Activated T-helper 1 cell treated with Interleukin-2 at 50 U/mL for 16 hours (primary cell): ENCODE data around the gene TBX18.

Experiments used
- DNase-seq: peaks from one replicate; pipeline ENCODE4 v3.0.0-alpha.2; 2020; ENCODE audit warnings: low read depth

TBX18 gene

DNA sequence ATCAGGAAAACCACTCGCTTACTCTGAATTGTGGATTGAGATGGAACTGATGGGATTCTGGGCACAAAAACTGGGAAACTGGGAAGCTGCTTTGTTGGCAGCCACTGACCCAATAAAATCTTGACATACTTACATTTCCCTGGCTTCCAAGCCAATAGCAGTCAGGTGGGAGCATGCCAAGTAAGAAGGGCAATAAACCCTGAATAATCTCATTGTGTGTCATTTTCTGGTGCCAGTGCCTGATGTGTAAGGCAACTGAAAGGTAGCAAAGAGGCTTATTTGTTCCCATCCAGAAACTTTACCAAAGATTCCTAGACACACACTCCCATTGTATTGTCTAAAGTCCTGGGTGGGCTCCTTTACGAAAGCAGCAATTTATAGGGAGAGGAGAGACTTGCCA lies 93.2 kb downstream of the TBX18 start:
- no peak for DNase-seq

DNA sequence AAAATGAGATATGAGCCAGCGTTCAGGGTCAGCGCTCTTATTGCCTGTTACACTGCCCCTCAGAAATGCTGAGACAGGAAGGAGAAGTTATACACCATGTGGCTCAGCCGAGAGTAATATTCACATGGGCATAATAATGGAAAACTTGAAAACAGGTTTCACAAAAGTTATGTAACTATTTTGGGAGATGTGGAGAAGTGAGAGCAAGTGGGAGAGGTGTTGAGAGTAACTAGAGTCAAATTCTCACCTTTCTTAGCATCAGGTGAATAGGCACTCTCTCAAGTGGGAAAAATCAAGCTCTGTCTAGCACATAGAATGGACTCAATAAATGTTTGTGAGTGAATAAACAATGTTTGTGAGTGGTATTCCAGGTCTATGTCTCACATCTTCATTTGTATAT lies 94.5 kb downstream of the TBX18 start:
- no peak for DNase-seq

DNA sequence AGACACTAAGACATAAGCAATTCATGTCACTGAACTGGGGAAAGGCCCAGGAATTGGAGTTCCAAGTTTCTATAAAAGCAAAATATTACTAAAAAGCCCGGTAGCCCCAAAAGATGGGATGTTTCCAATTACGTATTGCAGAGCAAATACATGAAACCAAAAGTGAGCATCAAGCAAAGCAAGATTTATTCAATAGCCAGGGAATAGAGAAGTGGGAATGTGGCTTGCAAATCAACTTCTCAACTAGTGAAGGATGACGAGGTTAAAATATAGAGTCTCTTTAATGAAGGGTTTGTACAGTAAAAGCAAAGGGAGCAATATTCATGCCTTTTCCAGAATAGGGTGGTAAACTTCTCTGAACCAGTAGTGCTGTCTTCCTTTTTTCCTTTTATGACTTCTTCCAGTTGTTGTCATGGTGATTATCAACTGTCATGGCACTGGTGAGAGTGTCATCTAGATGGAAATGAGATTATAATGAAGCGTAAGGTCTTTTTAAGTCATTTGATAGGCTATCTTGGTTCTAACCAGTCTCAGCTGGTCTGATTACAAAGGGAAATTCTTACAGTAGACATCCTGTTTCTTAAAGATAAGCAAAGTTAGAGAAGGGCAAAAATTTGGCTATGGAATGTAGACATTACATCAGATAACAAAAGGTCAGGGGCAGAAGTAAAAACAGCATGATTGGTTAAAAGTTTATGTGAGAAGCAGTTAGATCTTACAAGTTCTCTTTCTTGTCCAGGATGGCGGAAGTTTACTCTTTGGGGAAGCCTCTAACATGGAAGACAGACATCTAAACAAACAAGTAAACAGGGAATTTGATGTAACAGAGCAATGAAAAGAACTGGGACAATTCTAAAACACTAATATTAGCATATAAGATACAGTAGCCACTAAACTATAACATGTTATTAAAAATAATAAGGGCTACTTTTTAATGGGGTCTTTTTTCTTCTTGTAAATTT lies 96.9 kb downstream of the TBX18 start:
- no peak for DNase-seq

GRCh38 chr6:84665401-84665800 lies 99.0 kb downstream of the TBX18 start:
- DNase-seq: no peak

DNA sequence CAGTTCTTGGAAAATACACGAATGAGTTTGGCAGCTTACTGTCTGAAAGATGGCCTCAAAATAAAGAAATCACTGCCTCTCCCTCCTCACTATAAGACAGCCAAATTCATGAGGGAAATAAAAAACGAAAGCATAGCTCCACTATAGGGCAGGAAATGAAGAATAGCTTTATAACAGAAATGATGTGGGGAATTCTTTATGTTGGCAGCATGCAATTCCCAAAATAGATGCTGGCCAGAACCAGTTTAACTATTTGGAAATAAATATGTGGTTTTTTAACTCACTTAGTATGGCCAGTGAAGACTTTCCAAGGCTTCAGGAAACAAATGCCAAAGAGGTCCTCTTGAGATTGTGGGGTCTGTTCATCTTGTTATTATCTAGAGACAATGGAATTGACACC lies 100.5 kb downstream of the TBX18 start:
- DNase-seq: no peak

DNA sequence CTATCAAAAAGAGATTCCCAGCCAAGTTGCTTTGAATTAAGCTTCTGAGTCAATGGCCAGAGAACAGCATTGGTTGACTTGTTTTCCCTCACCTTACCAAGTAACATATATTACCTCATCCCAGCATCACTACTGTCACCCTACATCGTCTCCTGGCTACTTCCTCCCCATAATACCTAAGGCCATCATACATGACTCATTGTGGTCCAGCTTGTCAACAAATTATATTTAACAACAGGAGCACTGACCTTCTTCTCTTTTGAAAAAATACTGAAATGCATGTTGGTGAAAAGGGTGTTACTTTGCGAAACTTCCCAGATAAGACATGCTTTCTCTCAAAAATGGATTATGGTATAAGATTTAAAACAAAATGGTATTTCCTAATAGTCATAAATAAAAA lies 106.9 kb downstream of the TBX18 start:
- DNase-seq: no peak

DNA sequence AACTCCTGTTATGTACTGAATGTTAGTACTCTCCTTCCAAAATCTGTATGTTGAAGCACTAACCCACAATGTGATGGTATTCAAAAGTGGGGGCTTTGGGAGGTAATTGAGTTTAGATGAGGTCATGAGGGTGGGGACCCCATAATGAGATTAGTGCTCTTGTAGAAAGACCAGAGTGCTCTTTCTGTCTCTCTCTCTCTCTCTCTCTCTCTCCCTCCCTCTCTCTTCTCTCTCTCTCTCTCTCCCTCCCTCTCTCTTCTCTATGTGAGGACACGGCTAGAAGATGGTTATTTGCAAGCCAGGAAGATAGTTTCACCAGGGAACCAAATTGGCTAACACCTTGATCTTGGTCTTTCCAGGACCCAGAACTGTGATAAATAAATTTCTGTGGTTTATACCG lies 107.4 kb downstream of the TBX18 start:
- no peak for DNase-seq

DNA sequence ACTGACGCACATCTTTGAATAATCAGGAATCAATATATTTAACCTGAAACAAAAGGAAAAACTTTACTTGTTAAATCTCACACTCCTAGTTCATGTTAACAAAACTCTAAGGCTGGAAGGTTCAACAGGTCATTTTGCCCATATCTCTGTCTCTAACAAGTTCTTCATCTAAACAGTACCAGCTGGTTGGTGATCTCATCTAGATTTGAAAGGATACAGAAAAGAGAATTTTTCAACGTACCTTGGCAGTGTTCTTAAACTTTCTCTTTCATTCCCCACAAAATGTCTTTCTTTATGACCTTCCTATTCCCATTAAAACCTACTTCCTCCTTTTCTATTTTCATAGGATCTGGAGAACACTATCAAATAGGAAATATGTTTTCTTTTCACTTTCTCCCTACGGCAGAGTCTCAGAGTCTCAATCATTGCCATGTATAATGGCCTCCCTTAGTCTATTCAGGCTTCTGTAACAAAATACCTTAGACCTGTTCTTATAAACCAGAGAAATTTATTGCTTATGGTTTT lies 111.3 kb downstream of the TBX18 start:
- DNase-seq: no peak

GRCh38 chr6:84652356-84653026 lies 111.9 kb downstream of the TBX18 start:
- no peak for DNase-seq

DNA sequence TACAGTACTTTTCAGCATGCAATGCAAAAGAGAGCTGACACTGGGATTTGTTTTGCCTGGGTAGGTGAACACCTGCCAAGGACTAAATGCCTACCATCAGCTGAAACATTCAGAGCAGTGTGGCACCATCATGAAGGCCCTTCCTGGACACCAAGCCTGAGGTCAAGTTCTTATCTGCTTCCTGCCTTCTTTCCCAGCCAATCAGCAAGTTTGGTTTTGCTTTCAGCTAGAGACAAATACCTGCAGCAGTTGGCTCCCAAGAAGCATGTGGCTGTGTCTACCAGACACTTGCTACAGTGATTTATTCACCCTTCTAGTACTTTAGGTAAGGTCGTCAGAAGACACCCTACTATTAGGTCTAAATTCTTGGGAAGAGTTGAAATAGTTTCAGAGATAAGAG lies 112.8 kb downstream of the TBX18 start:
- DNase-seq: no peak

- DNase-seq: no peak
Observed at GRCh38 chr6:84648444-84648843, 116.0 kb downstream of the TBX18 start.

DNA sequence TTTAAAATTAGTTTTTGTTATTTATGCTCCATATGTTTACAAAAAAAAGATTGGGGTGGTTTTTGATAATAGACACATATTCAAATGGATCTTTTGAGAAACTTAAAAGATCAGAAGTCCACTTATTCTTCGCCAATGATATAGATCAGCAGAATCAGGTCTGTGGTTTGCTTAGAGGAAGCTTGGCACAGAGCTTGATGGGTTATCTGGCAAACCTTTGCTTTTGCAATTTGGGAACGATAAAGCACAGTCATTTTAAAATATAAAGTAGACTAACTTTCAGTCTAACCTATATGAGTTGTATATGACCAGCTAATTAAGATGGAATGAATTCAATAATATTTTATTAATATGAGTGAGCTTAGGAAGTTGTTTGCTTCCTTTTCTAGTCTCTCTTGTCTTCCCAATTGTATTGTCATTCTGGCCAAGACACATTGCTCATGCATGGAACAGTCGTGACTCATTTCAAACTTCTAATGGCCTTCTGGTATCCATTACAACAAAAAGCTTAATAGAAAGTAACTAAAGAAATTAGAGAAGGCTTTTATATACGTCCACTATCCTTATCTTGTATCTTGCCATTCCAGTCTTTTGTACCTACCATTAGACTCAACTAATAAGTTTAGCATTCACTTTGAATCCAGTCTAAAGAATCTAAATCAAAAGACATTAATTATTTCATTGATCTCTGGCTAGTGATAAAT lies 118.7 kb downstream of the TBX18 start:
- DNase-seq: no peak

GRCh38 chr6:84645000-84645399 lies 119.4 kb downstream of the TBX18 start:
- DNase-seq: no peak

DNA sequence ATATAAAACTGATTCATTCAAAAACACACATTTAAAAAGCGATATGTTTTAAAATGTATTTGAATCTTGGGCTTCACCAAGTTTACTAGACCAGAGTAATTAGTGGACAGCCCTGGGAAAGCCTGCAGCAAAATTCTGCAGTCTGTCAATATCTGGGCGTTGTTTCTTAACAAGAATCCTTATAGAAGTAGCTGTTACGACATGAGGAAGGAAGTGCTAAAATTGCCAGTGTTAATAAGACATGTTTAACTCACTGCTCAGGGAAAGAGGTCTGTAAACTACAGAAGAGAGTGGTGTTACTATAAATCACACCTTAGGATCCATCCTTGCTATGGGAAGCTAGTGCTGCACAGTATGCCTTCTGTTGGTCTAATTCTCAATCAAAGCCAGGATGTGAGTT lies 120.6 kb downstream of the TBX18 start:
- DNase-seq: no peak

DNA sequence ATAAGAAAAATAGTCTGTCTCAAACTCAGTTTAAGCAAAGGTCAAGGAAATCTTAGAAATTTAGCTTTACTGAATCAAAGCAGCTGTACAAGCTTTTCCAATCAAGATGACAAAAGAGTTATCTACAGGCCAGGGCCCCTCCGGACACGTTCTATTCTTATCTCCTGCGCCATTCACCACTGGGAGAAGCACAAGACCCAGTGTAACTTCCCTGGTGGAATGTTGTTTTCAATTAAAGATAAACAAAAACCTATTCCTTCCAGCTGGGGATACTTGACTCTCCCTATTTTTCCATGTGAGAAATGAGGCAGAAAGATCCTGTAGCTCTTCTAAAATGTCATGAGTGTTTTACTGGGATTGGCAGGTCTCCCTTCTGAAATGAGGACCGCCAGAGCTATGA lies 123.3 kb downstream of the TBX18 start:
- DNase-seq: no peak

GRCh38 chr6:84639396-84639795 lies 125.0 kb downstream of the TBX18 start:
- DNase-seq: no peak

DNA sequence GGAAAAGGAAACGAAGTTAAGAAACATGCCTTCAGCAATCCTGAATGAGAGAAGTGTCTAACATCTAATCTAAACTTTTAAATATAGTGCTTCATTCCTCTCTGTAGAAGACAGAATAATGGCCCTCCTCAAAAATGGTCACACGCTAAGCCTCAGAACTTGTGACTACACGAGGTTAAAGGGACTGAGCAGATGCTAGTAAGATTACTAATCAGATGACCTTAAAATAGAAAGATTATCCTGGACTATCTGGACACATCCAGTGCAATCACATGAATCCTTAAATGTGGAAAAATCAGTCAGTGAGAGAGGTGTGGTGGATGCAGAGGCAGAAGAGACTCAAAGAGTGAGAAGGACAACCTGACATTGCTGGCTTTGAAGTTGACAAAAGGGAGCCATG lies 126.1 kb downstream of the TBX18 start:
- no peak for DNase-seq
